ENCODE results near the gene NSF.
"Not testable (repeated sequence)": the region's sequence is repeated elsewhere in the genome, so short reads cannot be mapped to it uniquely, and the experiment has no call there.

- not testable (repeated sequence) for TF ChIP-seq CTCF (IDR thresholded peaks at IDR 0.05); POLR2AphosphoS5 (IDR thresholded peaks at IDR 0.05; ENCODE audit: low read depth, low read length); SIN3A (IDR thresholded peaks at IDR 0.05; ENCODE audit: borderline replicate concordance, insufficient read depth, low read depth, low read length); TCF7L2 (IDR thresholded peaks at IDR 0.05; ENCODE audit: low read depth, low read length)
Measured at GRCh38 chr17:46663552-46663951, 73.1 kb downstream of the NSF start.

All from Panc1 (cell line).